HepG2 (cell line): ENCODE results near the gene ETF1. TPM values are rescaled to one million over a fixed set of nuclear protein-coding genes. Genes with fewer than 3 reads are reported as not detected.

Experiments
- AGO1 ChIP-seq: fragments of 200-400 bp; formaldehyde crosslinking; IDR thresholded peaks from 2 replicates; pipeline ENCODE4 v1.6.1; 2017; ENCODE audit warnings: mild to moderate bottlenecking, low read depth, low read length, moderate library complexity; ENCODE audit not compliant: poor library complexity, severe bottlenecking
- FIP1L1 ChIP-seq: fragments of 200-400 bp; formaldehyde crosslinking; IDR thresholded peaks from 2 replicates; pipeline ENCODE4 v1.6.1; 2018; ENCODE audit warnings: low read depth, mild to moderate bottlenecking, low read length, moderate library complexity, borderline replicate concordance; ENCODE audit not compliant: insufficient read depth
- FOSL1 ChIP-seq: sonication (generic); formaldehyde crosslinking; IDR thresholded peaks from 2 replicates; pipeline ENCODE4 v1.9.0; 2021; ENCODE audit warnings: missing genetic modification reagents, borderline replicate concordance
- HOXD1 ChIP-seq: sonication (generic); formaldehyde crosslinking; IDR thresholded peaks from 2 replicates; pipeline ENCODE4 v1.5.0; 2020; ENCODE audit warnings: missing genetic modification reagents
- JDP2 ChIP-seq: sonication (generic); formaldehyde crosslinking; IDR thresholded peaks from 2 replicates; pipeline ENCODE4 v1.8.1; 2022; ENCODE audit warnings: missing genetic modification reagents, borderline replicate concordance
- JUN ChIP-seq: sonication (generic); formaldehyde crosslinking; IDR thresholded peaks from 2 replicates; pipeline ENCODE4 v1.4.0; 2020; ENCODE audit warnings: mild to moderate bottlenecking, missing genetic modification reagents
- MTF2 ChIP-seq: sonication (generic); formaldehyde crosslinking; IDR thresholded peaks from 2 replicates; pipeline ENCODE4 v1.5.0; 2020; ENCODE audit warnings: missing genetic modification reagents, borderline replicate concordance
- NFATC3 ChIP-seq: sonication (generic); formaldehyde crosslinking; IDR thresholded peaks from 2 replicates; pipeline ENCODE4 v1.5.1; 2020; ENCODE audit warnings: mild to moderate bottlenecking, missing genetic modification reagents
- NFRKB ChIP-seq: fragments of 450-650 bp; IDR thresholded peaks from 2 replicates; pipeline ENCODE4 v1.6.1; 2017
- NKX3-1 ChIP-seq: sonication (generic); formaldehyde crosslinking; IDR thresholded peaks from 2 replicates; pipeline ENCODE4 v1.5.0; 2020; ENCODE audit warnings: missing genetic modification reagents
- PHF5A ChIP-seq: IDR thresholded peaks from one replicate; pipeline ENCODE4 v1.6.1; 2018; ENCODE audit warnings: low read depth, missing genetic modification reagents; ENCODE audit not compliant: unreplicated experiment
- RCOR2 ChIP-seq: IDR thresholded peaks from 2 replicates; pipeline ENCODE4 v1.6.1; 2016; ENCODE audit warnings: missing biosample characterization, missing genetic modification reagents
- THYN1 ChIP-seq: sonication (generic); formaldehyde crosslinking; IDR thresholded peaks from 2 replicates; pipeline ENCODE4 v1.8.1; 2023; ENCODE audit warnings: low read depth, mild to moderate bottlenecking, moderate library complexity, missing genetic modification reagents, borderline replicate concordance
- ZBTB26 ChIP-seq: IDR thresholded peaks from 2 replicates; pipeline ENCODE4 v1.6.1; 2016; ENCODE audit warnings: missing compliant biosample characterization, missing genetic modification reagents, borderline replicate concordance
- ZFP62 ChIP-seq: sonication (generic); formaldehyde crosslinking; IDR thresholded peaks from 2 replicates; pipeline ENCODE4 v1.4.0; 2020; ENCODE audit warnings: missing genetic modification reagents
- ZNF136 ChIP-seq: sonication (generic); formaldehyde crosslinking; IDR thresholded peaks from 2 replicates; pipeline ENCODE4 v1.8.1; 2022; ENCODE audit warnings: low read depth, mild to moderate bottlenecking, moderate library complexity, missing genetic modification reagents
- ZNF281 ChIP-seq: sonication (generic); formaldehyde crosslinking; IDR thresholded peaks from 2 replicates; pipeline ENCODE4 v1.4.0; 2020; ENCODE audit warnings: missing genetic modification reagents, borderline replicate concordance
- ZNF296 ChIP-seq: sonication (generic); formaldehyde crosslinking; conservative IDR thresholded peaks from 2 replicates; pipeline ENCODE4 v1.5.0; 2020; ENCODE audit warnings: mild to moderate bottlenecking, missing genetic modification reagents
- ZNF331 ChIP-seq: sonication (generic); formaldehyde crosslinking; IDR thresholded peaks from 2 replicates; pipeline ENCODE4 v1.4.0; 2020; ENCODE audit warnings: missing genetic modification reagents
- ZNF33A ChIP-seq: sonication (generic); formaldehyde crosslinking; IDR thresholded peaks from 2 replicates; pipeline ENCODE4 v1.5.1; 2020; ENCODE audit warnings: missing genetic modification reagents, mild to moderate bottlenecking, moderate library complexity, borderline replicate concordance
- ZNF644 ChIP-seq: IDR thresholded peaks from 2 replicates; pipeline ENCODE4 v1.6.1; 2016; ENCODE audit warnings: low read depth
- ZNF720 ChIP-seq: sonication (generic); formaldehyde crosslinking; IDR thresholded peaks from 2 replicates; pipeline ENCODE4 v1.4.0; 2020; ENCODE audit warnings: missing genetic modification reagents
- ZNF75D ChIP-seq: sonication (generic); formaldehyde crosslinking; IDR thresholded peaks from 2 replicates; pipeline ENCODE4 v1.8.1; 2023; ENCODE audit warnings: missing genetic modification reagents, mild to moderate bottlenecking, borderline replicate concordance
- ZNF768 ChIP-seq: sonication (generic); formaldehyde crosslinking; IDR thresholded peaks from 2 replicates; pipeline ENCODE4 v1.4.0; 2020; ENCODE audit warnings: missing genetic modification reagents
- ZXDC ChIP-seq: sonication (generic); formaldehyde crosslinking; IDR thresholded peaks from 2 replicates; pipeline ENCODE4 v1.5.0; 2020; ENCODE audit warnings: mild to moderate bottlenecking, missing genetic modification reagents
- polyA plus RNA-seq, 8 experiments: library from polyadenylated mRNA; depleted of rRNA in 3 of 8; stranded (reverse) in 7 of 8; unstranded in 1 of 8; fragments of >200 nt; fragmentation: Illumina TruSeq in 4 of 8; extraction: Trizol in 4 of 8; gene quantifications; 2 replicates each; pipeline versions ENCODE4 v1.2.1 to v1.2.3, GENCODE V29; 2011 to 2016; ENCODE audit warnings: low read depth in 4 of 8, missing spikeins in 1 of 8, mixed read lengths in 1 of 8; ENCODE audit not compliant: insufficient read depth in 1 of 8
- total RNA-seq, 5 experiments: library from RNA; depleted of rRNA; stranded (reverse); fragments of >200 nt; fragmentation: Illumina TruSeq; extraction: Trizol; gene quantifications; 2 replicates each; pipeline ENCODE4 v1.2.3, GENCODE V29; 2016; ENCODE audit warnings: low read depth in 1 of 5

The ETF1 gene
- total and polyA plus RNA-seq, 2 of the 13 experiments (the other 11 are each of a cell fraction or from before 2014, with no cell fraction given): 52.1 to 184 TPM

- no peak for TF ChIP-seq ZNF281 (CRISPR knock-in tag)
- TF ChIP-seq ZXDC (CRISPR knock-in tag): no peak; the same call in 1 of the 2 replicates
- no peak for TF ChIP-seq ZNF75D (CRISPR knock-in tag)
- no peak for TF ChIP-seq THYN1 (CRISPR knock-in tag)
- no peak; the same call in 1 of the 2 replicates for TF ChIP-seq JDP2 (CRISPR knock-in tag)
- no peak for TF ChIP-seq ZNF768 (CRISPR knock-in tag)
- no peak for TF ChIP-seq NFATC3
- TF ChIP-seq AGO1: peak; percentile 85
- TF ChIP-seq ZNF296: 0 out of 2 replicates have a peak, but pooled peaks have one; percentile 45
- TF ChIP-seq JUN (CRISPR knock-in tag): no peak
- TF ChIP-seq NFRKB: no peak
- TF ChIP-seq ZFP62 (CRISPR knock-in tag): no peak
- TF ChIP-seq MTF2 (CRISPR knock-in tag): no peak
- no peak for TF ChIP-seq ZBTB26 (CRISPR knock-in tag)
- TF ChIP-seq ZNF136 (CRISPR knock-in tag): no peak
- no peak for TF ChIP-seq FOSL1 (CRISPR knock-in tag)
- no peak for TF ChIP-seq ZNF720
- no peak for TF ChIP-seq ZNF644 (CRISPR knock-in tag)
- no peak for TF ChIP-seq RCOR2 (CRISPR knock-in tag)
- TF ChIP-seq FIP1L1: 0 out of 2 replicates have a peak, but pooled peaks have one; percentile 17
- TF ChIP-seq ZNF33A (CRISPR knock-in tag): no peak
- TF ChIP-seq HOXD1 (CRISPR knock-in tag): no peak
- TF ChIP-seq PHF5A: no peak
- no peak for TF ChIP-seq NKX3-1 (CRISPR knock-in tag)
- TF ChIP-seq ZNF331 (CRISPR knock-in tag): no peak
Measured at GRCh38 chr5:138542180-138542955, 668 bp downstream of the ETF1 start (continued).
